Activated T-cell treated with anti-CD3 and anti-CD28 coated beads for 4 hours (primary cell): Measurements from ENCODE around the gene IMP4.
"Not testable (repeated sequence)": the region's sequence is repeated elsewhere in the genome, so short reads cannot be mapped to it uniquely, and the experiment has no call there.

Experiments
- DNase-seq: peaks from one replicate; pipeline ENCODE4 v3.0.0-alpha.2; 2020

IMP4 gene, protein sequence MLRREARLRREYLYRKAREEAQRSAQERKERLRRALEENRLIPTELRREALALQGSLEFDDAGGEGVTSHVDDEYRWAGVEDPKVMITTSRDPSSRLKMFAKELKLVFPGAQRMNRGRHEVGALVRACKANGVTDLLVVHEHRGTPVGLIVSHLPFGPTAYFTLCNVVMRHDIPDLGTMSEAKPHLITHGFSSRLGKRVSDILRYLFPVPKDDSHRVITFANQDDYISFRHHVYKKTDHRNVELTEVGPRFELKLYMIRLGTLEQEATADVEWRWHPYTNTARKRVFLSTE

DNA sequence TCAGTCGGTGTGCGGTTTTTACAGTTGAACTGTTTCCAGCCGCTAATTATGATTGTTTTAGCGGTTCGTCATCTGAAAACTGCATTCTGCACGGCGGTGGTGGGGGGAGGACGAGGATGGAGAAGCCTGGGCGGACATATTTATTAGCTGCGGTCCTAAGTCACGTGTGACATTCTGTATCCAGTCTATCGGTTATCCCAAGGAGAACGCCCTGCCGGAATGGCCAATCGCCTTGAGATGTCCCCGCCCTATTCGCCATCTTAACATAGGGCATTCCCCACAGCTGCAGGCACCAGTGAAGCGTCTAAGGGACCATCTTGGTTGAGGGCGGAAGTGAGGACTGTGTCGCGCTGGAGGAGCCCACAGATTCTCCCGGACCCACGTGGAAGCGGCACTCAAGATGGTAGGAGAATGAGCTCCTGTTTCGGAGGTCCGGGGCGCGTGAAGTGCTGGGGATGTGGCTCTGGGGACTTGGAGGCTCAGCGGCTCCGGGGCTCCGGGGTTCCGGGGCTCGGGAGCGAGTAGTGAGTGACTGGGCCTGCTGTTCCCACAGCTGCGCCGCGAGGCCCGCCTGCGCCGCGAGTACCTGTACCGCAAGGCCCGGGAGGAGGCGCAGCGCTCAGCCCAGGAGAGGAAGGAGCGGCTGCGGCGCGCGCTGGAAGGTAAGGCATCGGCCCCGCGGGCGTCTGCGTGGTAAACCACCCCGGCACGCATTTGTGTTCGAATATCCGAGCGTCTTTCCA, at the start of gene IMP4:
Gene IMP4 (plus strand): TSS at position 365 of the 743 bp plus-strand sequence. CDS start 36 bp downstream, at position 401.
- peak; percentile 92 for DNase-seq

DNA sequence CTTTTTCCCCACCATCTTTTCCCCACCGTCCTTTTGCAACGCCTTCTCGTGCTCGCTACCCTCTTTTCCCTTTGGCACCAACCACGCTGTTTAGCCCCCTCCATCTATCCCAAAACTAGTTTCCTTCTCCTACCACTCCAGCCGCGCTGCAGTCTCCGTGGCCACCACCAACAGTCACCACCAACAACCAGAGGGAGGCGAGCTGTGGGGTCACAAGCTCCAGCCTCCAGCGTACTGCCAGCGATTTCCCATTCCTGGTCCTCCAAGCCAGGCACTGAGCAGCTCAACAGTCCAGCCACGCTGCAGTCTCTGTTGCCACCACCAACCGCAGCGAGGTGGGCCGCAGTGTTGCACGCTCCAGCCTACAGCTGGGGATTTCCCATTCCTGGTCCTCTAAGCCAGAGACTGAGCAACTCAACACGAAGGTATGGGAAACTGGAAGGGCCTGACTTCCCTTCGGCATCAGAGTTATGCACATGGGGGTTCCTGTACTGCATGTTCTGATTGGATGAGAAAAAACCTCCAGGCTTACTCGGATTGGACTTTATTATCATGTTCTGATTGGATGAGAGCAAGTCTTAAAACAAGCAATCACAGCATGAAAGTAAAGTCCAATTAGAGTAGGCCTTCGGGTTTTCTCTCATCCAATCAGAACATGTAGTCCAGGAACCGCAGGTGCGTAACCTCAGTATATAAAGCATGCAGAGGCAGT, 42.3 kb upstream of the IMP4 start:
- no peak for DNase-seq

DNA sequence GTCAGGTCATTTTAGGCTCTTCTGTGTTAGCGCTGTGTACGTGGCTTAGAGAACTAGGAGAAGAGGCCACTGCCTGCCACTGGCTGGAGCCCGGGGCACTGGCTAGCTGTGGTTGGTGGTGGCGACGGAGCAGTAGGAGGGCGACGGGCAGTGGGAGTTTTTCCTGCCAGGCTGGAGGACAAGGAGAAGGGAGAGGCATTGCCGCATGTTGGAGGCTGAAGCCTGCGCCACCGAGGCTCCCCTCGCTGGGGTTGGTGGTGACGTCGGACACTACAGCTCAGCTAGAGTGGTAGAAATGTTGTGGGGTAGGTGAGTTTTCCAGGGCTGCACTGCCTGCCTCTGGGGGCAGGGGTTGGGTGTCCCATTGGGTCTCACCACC, 41.7 kb upstream of the IMP4 start:
- no peak for DNase-seq

DNA sequence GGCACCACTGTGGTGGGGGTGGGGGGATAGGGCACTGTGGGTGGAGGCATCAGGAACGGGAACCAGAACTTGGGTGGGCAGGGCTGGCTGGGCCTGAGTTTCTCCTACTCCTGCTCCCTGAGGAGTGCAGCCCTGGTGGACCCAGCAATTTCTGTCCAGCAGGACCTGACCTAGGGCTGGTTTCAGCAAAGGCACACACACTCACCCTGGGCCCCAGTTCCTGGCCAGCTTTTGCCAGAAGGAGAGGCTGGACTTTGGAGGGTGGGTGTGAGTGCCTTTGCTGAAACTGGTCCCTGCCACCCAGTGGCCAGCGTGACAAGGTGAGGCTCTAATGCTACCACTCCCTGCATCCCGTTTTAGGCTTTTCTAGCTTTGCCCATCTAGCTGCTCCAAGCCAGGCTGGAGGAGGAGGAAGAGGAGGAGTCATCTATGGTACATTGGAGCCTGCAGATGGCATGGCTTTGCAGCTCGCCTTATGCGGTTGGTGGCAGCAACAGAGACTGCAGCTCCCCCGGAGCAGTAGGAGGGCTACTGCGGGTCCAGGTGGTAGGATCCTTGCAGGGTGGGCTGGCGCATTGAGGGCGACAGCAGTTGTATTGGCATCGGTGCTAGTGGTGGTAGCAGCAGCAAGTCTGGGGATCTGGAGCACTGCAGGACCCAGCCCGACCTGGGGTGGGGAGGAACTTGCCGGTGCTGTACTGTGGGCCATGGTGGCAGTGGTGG, 40.4 kb upstream of the IMP4 start:
- DNase-seq, result no peak

DNA sequence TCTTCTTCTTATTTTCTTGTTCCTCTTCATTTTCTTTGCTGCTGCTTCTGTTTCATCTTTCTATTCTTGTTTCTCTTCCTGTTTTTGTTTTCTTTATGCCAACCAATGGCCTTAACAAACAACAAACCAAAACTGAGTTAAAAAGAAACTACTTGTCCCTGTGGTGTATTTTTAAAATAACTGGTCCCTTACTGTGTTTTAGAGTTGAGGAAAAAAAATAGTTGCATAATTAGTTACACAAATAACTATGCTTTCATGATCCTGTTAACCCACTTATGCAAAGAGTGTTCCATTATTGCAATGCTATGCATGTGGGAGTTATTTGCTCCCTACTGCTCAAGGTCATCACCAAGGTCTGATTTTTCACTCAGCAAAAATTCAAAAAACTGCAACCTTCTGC, 39.5 kb upstream of the IMP4 start:
- no peak for DNase-seq

DNA sequence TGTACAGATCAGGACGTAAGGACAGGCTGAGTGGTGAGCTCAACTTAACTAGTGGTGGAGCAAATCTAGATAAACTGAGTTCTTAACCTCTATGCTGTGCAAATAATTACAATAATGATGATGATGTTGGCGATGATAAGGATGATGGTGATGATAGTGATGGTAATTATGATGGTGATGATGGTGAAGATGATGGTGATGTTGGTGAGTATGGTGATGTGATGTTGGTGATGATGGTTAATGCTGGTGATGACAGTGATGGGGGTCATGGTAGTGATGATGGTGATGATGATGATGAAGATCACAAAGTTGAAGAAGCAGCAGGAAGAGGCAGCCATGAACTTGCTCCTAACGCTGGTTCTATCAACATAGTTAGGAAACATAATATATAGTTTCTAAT, 38.0 kb upstream of the IMP4 start:
- DNase-seq, result no peak

DNA sequence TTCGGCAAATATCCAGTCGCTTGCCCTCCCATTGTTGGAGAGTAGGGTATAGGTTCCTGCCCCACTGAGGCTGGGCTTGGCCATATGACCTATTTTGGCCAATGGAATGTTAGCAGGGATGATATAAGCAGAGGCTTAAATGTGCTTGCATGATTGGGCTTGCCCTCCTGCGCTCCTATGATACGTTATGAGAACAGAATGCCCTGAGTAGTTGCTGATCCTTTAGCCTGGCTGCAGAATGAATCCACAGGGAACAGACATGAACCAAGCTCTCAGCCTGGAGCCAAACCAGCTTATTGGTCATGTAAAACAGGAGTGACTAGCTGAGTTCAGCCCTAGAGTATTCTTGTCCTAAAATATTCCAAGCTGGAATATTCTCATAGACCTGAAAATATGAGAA, 34.8 kb upstream of the IMP4 start:
- DNase-seq, result no peak

DNA sequence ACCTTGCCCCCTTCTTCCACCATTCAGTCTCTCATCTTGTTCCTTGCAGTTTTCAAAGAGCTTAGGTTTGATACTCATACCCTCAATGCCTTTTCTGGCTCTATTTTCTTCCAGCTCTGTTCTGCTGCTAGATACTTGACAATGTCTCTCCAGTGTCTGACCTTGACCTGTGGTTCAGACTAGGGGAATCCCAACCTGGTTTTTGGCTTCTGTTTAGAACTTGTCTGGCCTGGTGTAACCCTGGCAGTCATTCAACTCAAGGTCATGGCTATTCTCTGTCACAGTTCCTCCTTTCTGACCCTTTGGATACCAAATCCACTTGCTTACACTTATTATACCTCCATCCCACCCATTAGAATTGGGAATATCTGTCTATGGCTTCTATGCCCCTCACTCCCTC, 31.8 kb upstream of the IMP4 start:
- DNase-seq, result no peak

DNA sequence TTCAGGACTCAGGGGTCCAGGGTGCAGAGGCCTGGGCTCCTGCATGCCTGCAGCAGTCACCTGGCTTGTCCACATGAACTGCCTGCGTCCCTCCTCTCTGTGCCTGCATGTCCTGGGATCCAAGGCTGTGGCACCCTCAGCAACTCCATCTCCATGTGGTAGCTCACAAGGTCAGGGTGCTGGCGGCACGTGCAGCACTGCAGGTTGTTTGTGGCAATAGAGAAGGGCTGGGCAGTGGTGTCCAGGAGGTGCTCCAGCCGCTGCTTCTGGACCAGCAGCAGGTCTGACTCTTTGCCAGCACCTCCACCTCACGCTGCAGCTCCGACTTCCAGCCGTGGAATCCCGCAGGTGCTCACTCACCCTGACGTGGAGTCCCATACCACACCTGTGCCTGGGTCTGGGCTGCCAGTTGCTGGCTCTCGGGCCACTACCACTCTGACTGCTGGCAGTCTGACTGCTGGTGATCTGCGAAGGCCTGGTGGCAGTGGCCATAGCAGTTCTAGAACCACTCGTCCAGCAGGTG, 28.8 kb upstream of the IMP4 start:
- no peak for DNase-seq

DNA sequence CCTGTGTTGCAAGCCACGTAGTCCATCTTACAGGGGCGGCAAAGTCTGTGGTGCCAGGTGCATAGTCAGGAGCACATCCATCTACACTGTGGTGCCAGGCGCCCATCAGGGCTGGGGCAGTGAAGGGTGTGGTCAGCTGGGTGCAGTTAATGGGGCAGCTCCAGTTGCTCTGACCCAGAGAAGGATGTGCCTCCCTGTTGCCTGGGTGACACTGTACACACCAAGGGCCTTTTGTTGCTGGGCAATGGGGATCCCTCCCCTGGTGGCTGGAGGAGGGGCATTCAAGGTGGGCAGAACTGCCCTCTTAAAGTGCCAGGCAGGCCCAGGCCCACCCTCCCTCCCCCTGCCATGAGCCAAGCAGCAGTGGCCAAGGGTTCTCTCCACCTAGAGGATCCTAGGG, 28.3 kb upstream of the IMP4 start:
- no peak for DNase-seq

DNA sequence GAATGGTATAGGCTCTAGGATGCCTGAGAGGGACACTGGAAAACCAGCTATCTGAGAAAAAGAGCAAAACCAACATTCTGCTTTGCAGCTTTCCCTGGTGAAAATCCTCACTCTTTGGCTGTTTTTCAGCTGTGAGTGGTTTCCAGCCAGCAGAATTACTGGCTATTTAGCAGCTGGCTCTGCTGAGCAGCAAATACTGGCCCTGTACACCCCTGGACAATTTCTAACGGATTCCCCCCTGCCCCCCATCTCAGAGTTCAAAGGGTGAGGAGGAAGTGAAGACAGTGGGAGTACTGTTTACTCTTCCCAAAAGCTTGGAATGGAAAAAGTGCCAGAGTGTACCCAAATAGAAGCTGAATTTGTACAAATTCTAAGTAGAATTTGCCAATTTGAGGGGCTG, 26.1 kb upstream of the IMP4 start:
- DNase-seq, result no peak

DNA sequence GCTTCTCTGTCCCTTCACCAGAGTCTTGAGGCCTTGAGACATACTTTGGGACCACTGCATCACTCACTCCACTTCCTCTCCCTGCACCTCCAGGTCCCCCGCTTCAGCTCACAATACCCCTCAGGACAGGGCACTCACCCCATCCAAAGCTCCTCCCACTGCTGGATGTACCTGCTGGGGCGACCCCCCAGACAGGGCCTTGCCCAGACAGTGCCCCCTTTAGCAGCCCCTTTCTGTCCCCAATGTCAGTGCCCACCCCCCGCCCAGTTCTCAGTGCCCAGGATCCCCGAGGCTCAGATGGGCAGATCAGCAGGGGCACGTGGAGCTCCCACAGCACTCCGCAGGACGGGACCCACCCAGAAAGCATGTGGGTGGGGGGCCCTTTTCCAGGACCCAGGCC, 23.8 kb upstream of the IMP4 start:
- no peak for DNase-seq

DNA sequence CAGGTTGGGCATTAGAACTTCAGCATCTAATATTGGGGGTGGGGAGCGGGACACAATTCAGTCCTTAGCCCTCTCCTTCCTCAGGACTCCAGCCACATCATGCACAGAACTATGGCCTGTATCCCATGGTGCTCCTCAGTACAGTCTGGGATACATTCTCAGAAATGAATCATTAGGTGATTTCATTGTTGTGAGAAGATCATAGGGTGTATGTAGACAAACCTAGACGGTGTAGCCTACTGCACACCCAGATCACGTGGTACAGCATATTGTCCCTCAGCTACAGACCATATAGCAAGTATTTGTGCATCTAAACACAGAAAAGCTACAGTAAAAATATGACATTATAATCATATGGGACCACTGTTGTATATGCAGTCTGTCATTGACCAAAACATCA, 23.2 kb upstream of the IMP4 start:
- no peak for DNase-seq

DNA sequence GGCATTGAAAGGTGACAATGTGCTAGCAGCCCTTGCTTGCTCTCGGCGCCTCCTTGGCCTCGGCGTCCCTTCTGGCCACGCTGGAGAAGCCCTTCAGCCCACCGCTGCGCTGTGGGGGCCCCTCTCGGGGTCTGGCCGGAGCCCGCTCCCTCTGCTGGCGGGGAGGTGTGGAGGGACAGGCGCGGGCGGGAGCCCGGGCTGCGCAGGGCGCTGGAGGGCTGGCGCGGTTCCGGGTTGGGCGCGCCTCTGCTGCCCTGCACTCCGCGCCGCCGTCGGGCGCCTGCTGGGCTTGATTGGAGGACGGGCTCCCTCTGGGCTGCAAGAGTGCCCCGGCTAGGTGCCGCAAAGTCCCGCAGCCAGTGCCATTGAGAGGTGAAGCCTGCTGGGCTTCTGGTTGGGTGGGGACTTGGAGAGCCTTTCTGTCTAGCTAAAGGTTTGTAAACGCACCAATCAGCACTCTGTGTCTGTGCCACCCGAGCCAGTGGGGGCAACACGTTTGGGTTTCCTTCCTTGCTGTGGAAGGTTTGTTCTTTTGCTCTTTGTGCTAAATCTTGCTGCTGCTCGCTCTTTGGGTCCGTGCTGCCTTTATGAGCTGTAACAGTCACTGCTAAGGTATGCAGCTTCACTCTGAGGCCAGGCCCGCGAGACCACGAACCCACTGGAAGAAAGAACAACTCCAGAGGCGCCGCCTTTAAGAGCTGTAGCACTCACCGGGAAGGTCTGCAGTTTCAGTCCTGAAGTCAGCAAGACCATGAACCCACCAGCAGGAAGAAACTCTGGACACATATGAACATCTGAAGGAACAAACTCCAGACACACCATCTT, 14.8 kb upstream of the IMP4 start:
- DNase-seq, result no peak

DNA sequence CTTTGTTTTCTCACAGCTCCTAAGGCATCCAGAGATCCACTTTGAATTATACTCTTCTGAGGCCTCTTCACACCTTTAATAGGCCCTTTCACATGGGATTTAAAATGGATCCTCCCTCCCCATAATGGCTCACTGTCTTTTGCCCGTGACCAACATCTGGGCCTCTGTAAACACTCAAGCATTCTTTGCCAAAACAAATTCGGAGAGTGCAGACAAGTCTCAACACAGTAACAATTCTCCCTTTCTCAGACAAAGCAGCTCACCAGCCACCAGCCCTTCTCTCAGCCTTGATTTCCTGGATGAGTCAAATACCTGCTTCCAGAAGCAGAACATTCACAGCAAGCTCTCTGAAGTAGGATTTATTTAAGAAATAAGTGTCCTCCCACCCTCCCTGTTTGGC, 14.0 kb upstream of the IMP4 start:
- no peak for DNase-seq

DNA sequence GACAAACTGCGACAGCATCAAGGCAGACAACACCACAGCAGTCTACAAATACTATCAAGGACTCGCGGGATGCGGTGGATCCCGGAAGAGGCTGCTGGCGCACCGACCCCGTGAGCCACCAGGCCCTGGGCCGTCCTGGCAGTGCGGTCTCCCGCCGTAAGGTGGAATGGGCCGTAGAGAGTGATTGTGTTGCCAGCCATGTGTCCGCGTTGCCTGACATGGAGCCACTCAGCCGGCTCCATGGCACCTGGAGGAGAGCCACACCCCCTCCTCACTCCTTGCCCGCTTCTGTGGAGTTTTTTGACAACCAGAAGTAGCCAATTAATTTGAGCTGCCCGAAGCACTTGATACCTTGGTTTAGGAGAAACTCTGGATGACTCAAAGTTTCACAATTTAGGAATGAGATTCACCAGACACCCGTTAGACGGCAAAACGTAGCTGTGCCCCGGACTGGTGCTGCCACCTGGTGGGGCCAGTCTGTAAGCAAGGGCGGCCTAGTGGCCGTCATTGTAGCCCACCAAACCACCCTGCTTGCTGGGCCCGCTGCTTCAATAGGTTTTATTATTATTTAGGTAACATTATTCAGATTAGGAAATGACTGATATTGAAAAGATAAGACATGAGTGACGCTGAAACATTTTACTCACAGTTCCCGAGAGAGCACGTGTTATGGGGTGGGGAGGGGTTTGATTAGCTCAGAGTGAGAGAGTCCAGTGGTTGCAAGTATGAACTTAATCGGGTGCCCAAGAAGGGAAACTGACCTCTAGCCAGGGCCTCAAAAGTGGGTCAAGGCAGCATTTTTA, 10.2 kb upstream of the IMP4 start:
- peak; percentile 64 for DNase-seq

DNA sequence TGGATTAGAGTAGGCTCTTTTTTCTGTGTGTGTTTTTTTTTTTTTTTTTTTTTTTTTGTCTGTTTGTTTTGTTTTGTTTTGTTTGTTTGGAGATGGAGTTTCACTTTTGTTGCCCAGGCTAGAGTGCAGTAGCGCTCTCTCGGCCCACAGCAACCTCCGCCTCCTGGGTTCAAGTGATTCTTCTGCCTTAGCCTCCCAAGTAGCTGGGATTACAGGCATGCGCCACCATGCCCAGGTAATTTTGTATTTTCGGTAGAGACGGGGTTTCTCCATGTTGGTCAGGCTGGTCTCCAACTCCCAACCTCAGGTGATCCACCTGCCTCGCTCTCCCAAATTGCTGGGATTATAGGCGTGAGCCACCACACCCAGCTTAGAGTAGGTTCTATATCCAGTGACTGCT, 9.4 kb upstream of the IMP4 start:
- DNase-seq, result not testable (repeated sequence)

DNA sequence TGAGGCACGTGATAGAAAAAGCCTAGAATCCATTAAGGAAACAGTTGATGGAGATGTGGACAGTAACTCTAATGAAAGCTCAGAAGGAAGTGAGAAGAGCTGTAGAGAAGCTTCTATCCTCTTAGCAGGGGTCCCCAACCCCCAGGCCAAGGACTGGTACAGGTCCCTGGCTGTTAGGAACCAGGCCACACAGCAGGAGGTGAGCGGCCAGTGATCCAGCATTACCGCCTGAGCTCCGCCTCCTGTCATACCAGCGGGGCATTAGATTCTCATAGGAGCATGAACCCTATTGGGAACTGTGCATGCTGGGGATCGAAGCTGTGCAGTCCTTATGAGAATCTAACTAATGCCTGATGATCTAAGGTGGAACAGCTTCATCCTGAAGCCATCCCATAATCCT, 8.7 kb upstream of the IMP4 start:
- DNase-seq, result no peak

DNA sequence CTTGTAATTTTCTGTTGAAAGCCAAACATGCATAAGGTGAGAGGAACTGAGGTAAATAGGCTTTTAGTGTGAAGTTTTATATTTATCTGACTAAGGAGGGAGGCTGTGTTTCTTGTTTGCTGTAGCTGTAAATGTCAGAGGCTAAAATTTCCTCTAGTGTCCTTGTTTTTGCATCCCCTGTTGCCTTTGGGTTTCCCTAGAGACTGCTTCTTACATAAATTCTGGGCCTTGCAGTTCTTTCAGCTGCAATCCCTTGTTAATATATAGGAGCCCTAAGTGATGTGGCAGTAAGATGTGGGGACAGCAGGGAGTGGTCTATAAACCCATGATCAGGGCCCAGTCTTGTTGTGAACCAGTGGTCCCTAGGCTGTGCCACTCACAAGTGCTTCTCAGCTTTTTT, 7.5 kb upstream of the IMP4 start:
- DNase-seq, result no peak

DNA sequence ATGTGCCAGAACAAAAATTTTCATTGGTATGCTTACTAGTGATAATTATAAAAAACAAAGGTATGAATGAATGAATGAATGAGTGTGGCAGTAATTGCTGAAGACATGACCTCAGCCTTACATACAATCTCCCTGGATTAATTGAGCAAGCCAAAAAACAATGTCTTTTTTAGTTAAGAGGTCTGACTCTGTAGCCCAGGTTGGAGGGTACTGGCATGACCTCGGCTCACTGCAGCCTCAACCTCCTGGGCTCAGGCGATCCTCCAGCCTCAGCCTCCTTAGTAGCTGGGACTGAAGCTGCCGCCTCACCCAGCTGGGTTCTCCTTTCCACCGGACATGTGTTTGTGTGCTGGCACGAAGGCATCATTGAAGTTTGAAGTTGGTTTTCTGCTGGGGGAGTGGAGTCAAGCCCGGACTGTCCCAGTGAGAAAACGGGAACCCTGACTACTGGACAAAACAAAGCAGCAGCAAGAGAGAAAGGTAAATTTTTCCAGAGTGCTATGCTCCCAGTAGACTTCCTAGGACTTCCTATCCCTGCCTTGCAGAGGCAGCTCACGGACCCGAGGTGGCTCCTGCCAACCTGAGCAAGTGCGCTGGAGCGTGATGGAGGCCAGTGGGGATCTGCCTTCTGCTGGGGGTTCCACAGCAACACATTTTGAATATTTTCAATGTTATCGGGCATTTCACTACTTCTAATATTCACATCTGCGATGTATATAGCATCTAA, 6.4 kb upstream of the IMP4 start:
- no peak for DNase-seq
